Astrocyte (in vitro differentiated cells and primary cell): ENCODE measurements around the gene APOBEC2.

Experiments used
- CTCF ChIP-seq: IDR thresholded peaks from 2 replicates; pipeline ENCODE4 v1.5.1; 2011; ENCODE audit warnings: low read depth, mild to moderate bottlenecking, inconsistent platforms, low read length, moderate library complexity; ENCODE audit not compliant: insufficient read depth
- EZH2 ChIP-seq: IDR thresholded peaks from 2 replicates; pipeline ENCODE4 v1.6.1; 2012; ENCODE audit warnings: mild to moderate bottlenecking, low read length, inconsistent platforms; ENCODE audit not compliant: insufficient read depth

DNA sequence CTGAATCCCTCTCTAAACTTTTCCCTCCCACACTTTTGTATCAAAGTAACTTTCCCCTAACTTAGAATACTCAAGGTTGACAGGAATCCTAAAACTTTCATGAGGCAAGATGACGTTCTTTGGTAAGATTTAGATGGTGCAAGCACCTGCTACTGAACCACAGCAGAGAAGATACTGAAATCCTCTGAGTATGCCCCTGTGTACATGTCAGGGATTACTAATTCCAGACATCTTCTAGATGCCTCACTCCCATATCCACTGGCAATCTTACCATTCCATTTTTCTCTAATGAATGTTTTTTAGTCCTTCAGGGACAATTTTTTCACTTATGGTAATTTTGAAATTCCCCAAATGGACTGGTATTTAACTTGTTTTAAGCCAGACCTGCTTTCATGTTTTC lies 9.1 kb downstream of the APOBEC2 start:
- TF ChIP-seq CTCF (no peak), EZH2 (no peak)
